Bronchial epithelial cell (primary cell): ENCODE results near the gene P2RX4. TPM values are rescaled to one million over a fixed set of nuclear protein-coding genes. Genes with fewer than 3 reads are reported as not detected.
"Not testable (repeated sequence)": the region's sequence is repeated elsewhere in the genome, so short reads cannot be mapped to it uniquely, and the experiment has no call there.

Source experiments
- DNase-seq: peaks from one replicate; pipeline ENCODE4 v3.0.0-alpha.2; 2010; ENCODE audit warnings: low read depth
- FAIRE-seq: peaks from 2 replicates; lab custom pipeline; 2011; peaks lifted over from hg19 to GRCh38; lab: Jason Lieb, UNC
- H3K27me3 ChIP-seq: 2 replicates; pipeline ENCODE4 v1.5.1; 2011; ENCODE audit warnings: low read length; ENCODE audit not compliant: control insufficient read depth, insufficient read depth
- H3K36me3 ChIP-seq: 2 replicates; pipeline ENCODE4 v1.5.1; 2011; ENCODE audit warnings: low read length; ENCODE audit not compliant: control insufficient read depth, insufficient read depth
- H3K4me3 ChIP-seq: 2 replicates; pipeline ENCODE4 v1.5.1; 2011; ENCODE audit warnings: mild to moderate bottlenecking, low read depth, low read length, control low read depth
- total RNA-seq: library from RNA; depleted of rRNA; stranded (reverse); fragments of >200 nt; gene quantifications from 2 replicates; pipeline ENCODE4 v1.2.1, GENCODE V29; 2014
- TF ChIP-seq, protein P1 (sequence below): IDR thresholded peaks from 2 replicates; pipeline ENCODE4 v1.5.1; 2011; ENCODE audit warnings: mild to moderate bottlenecking, moderate library complexity, low read length, control low read depth, inconsistent platforms; ENCODE audit not compliant: insufficient read depth, severe bottlenecking

Gene P2RX4
- total RNA-seq, 1 donor from 2014 or later, result 13.4 TPM

- H3K27me3 ChIP-seq, result no peaks in the 10 kb centered on the region
- TF ChIP-seq, protein P1, sequence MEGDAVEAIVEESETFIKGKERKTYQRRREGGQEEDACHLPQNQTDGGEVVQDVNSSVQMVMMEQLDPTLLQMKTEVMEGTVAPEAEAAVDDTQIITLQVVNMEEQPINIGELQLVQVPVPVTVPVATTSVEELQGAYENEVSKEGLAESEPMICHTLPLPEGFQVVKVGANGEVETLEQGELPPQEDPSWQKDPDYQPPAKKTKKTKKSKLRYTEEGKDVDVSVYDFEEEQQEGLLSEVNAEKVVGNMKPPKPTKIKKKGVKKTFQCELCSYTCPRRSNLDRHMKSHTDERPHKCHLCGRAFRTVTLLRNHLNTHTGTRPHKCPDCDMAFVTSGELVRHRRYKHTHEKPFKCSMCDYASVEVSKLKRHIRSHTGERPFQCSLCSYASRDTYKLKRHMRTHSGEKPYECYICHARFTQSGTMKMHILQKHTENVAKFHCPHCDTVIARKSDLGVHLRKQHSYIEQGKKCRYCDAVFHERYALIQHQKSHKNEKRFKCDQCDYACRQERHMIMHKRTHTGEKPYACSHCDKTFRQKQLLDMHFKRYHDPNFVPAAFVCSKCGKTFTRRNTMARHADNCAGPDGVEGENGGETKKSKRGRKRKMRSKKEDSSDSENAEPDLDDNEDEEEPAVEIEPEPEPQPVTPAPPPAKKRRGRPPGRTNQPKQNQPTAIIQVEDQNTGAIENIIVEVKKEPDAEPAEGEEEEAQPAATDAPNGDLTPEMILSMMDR, result no peak
- FAIRE-seq (no peak), DNase-seq (no peak)
- peaks cover 33% of the 10 kb centered on the region for H3K36me3 ChIP-seq
- H3K4me3 ChIP-seq, result no peak overlapping the region
Measured at GRCh38 chr12:121252712-121253345, 42.9 kb downstream of the P2RX4 start.

GRCh38 chr12:121253638-121254335 lies 43.9 kb downstream of the P2RX4 start:
- DNase-seq, result no peak
- TF ChIP-seq, protein P1, result no peak
- H3K4me3 ChIP-seq, result no peak overlapping the region
- H3K27me3 ChIP-seq, result no peaks in the 10 kb centered on the region
- H3K36me3 ChIP-seq, result peaks cover 33% of the 10 kb centered on the region
- FAIRE-seq, result peak; percentile 75

DNA sequence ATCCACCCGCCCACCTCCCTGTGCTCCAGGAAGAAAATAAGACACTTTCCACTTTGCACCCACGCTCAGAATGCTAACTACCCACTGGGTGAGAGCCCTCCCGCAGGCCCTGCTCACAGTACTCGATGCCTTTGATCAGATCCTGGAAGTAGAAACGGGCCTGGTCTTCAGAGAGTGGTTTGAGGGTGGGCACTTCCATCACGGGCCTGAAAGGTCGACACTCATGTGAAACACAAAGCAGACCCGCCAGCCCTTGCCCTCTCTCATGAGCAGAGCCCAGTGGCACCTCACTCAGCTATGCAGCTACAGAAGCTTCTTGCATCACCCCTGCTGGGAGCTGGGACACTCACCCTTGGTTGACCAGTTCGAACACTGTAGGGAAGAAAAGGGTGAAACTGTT lies 45.5 kb downstream of the P2RX4 start:
- Histone ChIP-seq H3K4me3 (no peak overlapping the region), H3K36me3 (peaks cover 30% of the 10 kb centered on the region), H3K27me3 (no peaks in the 10 kb centered on the region)
- TF ChIP-seq, protein P1, result no peak
- FAIRE-seq (no peak), DNase-seq (no peak)

DNA sequence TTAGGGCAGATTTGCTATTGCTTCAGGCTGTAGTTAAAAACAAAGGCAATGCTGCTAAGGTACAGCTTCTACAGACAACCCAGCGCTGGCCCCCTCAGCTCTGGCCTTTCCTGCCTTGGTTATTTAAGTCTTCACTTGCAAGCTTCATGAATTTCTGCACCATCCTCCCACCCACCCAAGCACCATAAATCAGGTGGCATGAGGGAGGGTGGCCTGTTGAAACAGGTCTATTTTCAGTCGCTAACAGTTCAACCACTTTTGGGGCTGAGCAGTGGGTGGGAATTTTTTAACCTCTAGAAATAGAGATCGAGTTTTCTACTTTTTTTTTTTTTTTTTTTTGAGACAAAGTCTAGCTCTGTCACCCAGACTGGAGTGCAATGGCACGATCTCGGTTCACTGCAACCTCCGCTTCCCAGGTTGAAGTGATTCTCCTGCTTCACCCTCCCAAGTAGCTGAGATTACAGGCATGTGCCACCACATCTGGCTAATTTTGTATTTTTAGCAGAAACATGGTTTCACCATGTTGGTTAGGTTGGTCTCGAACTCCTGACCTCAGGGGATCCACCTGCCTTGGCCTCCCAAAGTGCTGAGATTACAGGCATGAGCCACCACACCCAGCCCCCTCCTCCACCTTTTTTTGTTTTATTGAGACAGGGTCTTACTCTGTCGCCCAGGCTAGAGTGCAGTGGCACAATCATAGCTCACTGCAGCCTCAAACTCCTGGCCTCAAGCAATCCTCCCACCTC lies 47.9 kb downstream of the P2RX4 start:
- peaks cover 31% of the 10 kb centered on the region for H3K36me3 ChIP-seq
- not testable (repeated sequence) for H3K27me3 ChIP-seq, H3K4me3 ChIP-seq, DNase-seq, FAIRE-seq

DNA sequence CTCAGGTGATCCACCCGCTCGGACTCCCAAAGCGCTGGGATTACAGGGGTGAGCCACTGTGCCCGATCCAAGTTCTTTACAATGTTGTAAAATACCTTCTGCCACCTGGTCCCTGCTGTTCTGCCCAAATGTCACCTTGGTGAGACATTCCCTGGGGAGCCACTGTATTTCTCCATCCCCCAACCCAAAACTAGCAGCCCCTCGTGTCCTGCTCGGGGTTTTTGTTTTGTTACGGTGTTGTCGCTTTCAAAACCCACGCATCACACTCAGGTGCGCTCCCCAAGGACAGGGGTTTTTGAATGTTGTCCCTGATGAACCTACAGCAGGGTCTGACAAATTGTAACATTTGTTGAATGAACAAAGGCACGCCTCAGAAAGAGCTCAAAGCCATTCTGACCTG lies 49.1 kb downstream of the P2RX4 start:
- Histone ChIP-seq H3K4me3 (no peak overlapping the region), H3K36me3 (peaks cover 31% of the 10 kb centered on the region), H3K27me3 (no peaks in the 10 kb centered on the region)
- FAIRE-seq (no peak), DNase-seq (no peak)
- TF ChIP-seq, protein P1, result no peak

DNA sequence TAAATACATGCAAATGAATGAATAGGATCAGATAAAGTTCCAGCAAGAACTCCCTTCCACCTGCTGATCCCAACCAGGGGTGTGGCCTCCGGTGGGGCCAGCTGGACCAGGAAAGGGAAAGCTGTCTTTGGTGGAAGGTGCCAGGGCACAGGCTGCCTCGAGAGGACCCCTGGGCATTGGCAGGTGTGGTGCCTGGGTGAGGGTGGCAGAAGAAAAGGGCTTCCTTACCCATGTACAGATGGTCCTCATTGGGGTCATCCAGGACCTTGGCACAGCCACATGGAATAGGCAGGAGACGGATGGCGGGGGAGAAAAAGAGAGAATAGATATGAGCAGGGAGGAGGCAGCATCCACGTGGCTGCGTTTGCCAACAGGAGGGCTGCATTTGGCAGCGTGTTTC lies 50.2 kb downstream of the P2RX4 start:
- no peak overlapping the region for H3K4me3 ChIP-seq
- DNase-seq, result no peak
- TF ChIP-seq, protein P1, result no peak
- FAIRE-seq, result no peak
- peaks cover 30% of the 10 kb centered on the region for H3K36me3 ChIP-seq
- H3K27me3 ChIP-seq, result no peaks in the 10 kb centered on the region
